GM23338 (cell line): Measurements from ENCODE around the gene DTYMK.

Source experiments
- POLR2AphosphoS5 ChIP-seq: IDR thresholded peaks from 2 replicates; pipeline ENCODE4 v1.6.1; 2016; ENCODE audit warnings: antibody characterized with exemption, low read depth
- TF ChIP-seq, protein P1 (sequence below), 2 experiments: fragments of 200-600 bp in 1 of 2; sonication (generic) in 1 of 2; conservative IDR thresholded peaks; 2 replicates each; pipeline versions ENCODE4 v1.5.1 to v1.6.1; 2016 to 2017; ENCODE audit warnings: antibody characterized with exemption in 2 of 2, low read depth in 2 of 2, mild to moderate bottlenecking in 2 of 2, moderate library complexity in 1 of 2

DNA sequence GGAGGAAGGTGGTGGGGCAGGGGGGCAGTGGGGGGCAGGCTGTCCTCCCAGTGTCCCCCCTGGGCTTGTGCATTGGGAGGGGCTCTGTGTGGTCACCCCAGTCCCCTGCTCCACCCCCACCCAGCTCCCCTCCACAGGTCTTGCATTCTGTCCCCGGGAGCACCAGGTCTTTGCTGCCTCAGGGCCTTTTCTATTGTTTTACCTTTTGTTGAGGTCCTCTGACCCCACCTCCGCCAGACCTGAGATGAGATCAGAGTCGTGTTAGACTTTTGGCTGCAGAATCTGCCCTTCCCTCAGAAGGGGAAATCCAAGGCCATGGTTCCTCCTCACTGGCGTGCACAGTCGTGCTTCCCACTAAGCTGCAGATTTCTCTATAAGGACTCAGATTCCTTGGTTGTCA is 28.3 kb downstream of the DTYMK start:
- no peak for TF ChIP-seq POLR2AphosphoS5
- TF ChIP-seq, protein P1, sequence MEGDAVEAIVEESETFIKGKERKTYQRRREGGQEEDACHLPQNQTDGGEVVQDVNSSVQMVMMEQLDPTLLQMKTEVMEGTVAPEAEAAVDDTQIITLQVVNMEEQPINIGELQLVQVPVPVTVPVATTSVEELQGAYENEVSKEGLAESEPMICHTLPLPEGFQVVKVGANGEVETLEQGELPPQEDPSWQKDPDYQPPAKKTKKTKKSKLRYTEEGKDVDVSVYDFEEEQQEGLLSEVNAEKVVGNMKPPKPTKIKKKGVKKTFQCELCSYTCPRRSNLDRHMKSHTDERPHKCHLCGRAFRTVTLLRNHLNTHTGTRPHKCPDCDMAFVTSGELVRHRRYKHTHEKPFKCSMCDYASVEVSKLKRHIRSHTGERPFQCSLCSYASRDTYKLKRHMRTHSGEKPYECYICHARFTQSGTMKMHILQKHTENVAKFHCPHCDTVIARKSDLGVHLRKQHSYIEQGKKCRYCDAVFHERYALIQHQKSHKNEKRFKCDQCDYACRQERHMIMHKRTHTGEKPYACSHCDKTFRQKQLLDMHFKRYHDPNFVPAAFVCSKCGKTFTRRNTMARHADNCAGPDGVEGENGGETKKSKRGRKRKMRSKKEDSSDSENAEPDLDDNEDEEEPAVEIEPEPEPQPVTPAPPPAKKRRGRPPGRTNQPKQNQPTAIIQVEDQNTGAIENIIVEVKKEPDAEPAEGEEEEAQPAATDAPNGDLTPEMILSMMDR (conservative IDR thresholded peaks at IDR 0.05; ENCODE audit: low read depth in 2 of 2) = no peak
